WTC11 (cell line): ENCODE measurements around the gene FOXK1. TPM values are rescaled to one million over a fixed set of nuclear protein-coding genes. Genes with fewer than 3 reads are reported as not detected.
A peak's percentile ranks its signal among the peaks of the same experiment; 100 is the strongest.

Experiments
- CREM ChIP-seq: sonication (generic); formaldehyde crosslinking; IDR thresholded peaks from 2 replicates; pipeline ENCODE4 v1.8.1; 2022; ENCODE audit warnings: mild to moderate bottlenecking, missing genetic modification reagents, moderate library complexity
- ETV6 ChIP-seq: sonication (generic); formaldehyde crosslinking; IDR thresholded peaks from 2 replicates; pipeline ENCODE4 v1.8.1; 2022; ENCODE audit warnings: mild to moderate bottlenecking, missing genetic modification reagents
- IRF2 ChIP-seq: sonication (generic); formaldehyde crosslinking; IDR thresholded peaks from 2 replicates; pipeline ENCODE4 v1.8.0; 2022; ENCODE audit warnings: low read depth, missing genetic modification reagents, borderline replicate concordance
- KAT7 ChIP-seq: sonication (generic); formaldehyde crosslinking; IDR thresholded peaks from 2 replicates; pipeline ENCODE4 v1.8.1; 2023; ENCODE audit warnings: missing genetic modification reagents, mild to moderate bottlenecking, borderline replicate concordance
- NFE2L1 ChIP-seq: sonication (generic); formaldehyde crosslinking; IDR thresholded peaks from 2 replicates; pipeline ENCODE4 v1.8.1; 2023; ENCODE audit warnings: missing genetic modification reagents
- SMAD3 ChIP-seq: sonication (generic); formaldehyde crosslinking; IDR thresholded peaks from 2 replicates; pipeline ENCODE4 v1.8.0; 2022; ENCODE audit warnings: missing genetic modification reagents, mild to moderate bottlenecking, borderline replicate concordance
- ZNF138 ChIP-seq: sonication (generic); formaldehyde crosslinking; conservative IDR thresholded peaks from 2 replicates; pipeline ENCODE4 v1.8.1; 2022; ENCODE audit warnings: mild to moderate bottlenecking, moderate library complexity, missing genetic modification reagents
- ZNF232 ChIP-seq: sonication (generic); formaldehyde crosslinking; IDR thresholded peaks from 2 replicates; pipeline ENCODE4 v1.8.0; 2022; ENCODE audit warnings: mild to moderate bottlenecking, missing genetic modification reagents
- ZNF317 ChIP-seq: sonication (generic); formaldehyde crosslinking; IDR thresholded peaks from 2 replicates; pipeline ENCODE4 v1.8.1; 2023; ENCODE audit warnings: low read depth, mild to moderate bottlenecking, moderate library complexity, missing genetic modification reagents, borderline replicate concordance
- total RNA-seq: library from RNA; stranded (reverse); gene quantifications from 3 replicates; pipeline ENCODE4 v1.2.3, GENCODE V29; 2021
- TF ChIP-seq, protein P1 (sequence below): fragments of 250-450 bp; sonication (Bioruptor Pico); IDR thresholded peaks from 2 replicates; pipeline ENCODE4 v1.9.0; 2021; ENCODE audit warnings: mild to moderate bottlenecking
- TF ChIP-seq, protein P2 (sequence below): sonication (generic); formaldehyde crosslinking; IDR thresholded peaks from 2 replicates; pipeline ENCODE4 v1.8.0; 2022; ENCODE audit warnings: mild to moderate bottlenecking, missing genetic modification reagents
- TF ChIP-seq, protein P3 (sequence below): sonication (generic); formaldehyde crosslinking; IDR thresholded peaks from 2 replicates; pipeline ENCODE4 v1.8.0; 2023; ENCODE audit warnings: missing genetic modification reagents, mild to moderate bottlenecking, borderline replicate concordance
- TF ChIP-seq, protein P4 (sequence below): fragments of 250-450 bp; sonication (Bioruptor Pico); conservative IDR thresholded peaks from 2 replicates; pipeline ENCODE4 v1.9.0; 2021; ENCODE audit warnings: mild to moderate bottlenecking
- TF ChIP-seq, protein P5 (sequence below): sonication (generic); formaldehyde crosslinking; conservative IDR thresholded peaks from 2 replicates; pipeline ENCODE4 v1.8.1; 2022; ENCODE audit warnings: mild to moderate bottlenecking, missing genetic modification reagents
- TF ChIP-seq, protein P6 (sequence below): fragments of 250-450 bp; sonication (Bioruptor Pico); IDR thresholded peaks from 2 replicates; pipeline ENCODE4 v1.9.0; 2021; ENCODE audit warnings: moderate library complexity, mild to moderate bottlenecking, inconsistent platforms, borderline replicate concordance
- TF ChIP-seq, protein P7 (sequence below): sonication (generic); formaldehyde crosslinking; IDR thresholded peaks from 2 replicates; pipeline ENCODE4 v1.8.1; 2022; ENCODE audit warnings: mild to moderate bottlenecking, moderate library complexity, missing genetic modification reagents
- TF ChIP-seq, protein P8 (sequence below): sonication (generic); formaldehyde crosslinking; IDR thresholded peaks from 2 replicates; pipeline ENCODE4 v1.8.1; 2022; ENCODE audit warnings: low read depth, mild to moderate bottlenecking, moderate library complexity, missing genetic modification reagents, borderline replicate concordance
- TF ChIP-seq, protein P9 (sequence below): fragments of 250-450 bp; sonication (Bioruptor Pico); IDR thresholded peaks from 2 replicates; pipeline ENCODE4 v1.9.0; 2021; ENCODE audit warnings: mild to moderate bottlenecking, borderline replicate concordance

FOXK1 gene
- total RNA-seq, 1 experiment from 2014 or later: 21.9 TPM

DNA sequence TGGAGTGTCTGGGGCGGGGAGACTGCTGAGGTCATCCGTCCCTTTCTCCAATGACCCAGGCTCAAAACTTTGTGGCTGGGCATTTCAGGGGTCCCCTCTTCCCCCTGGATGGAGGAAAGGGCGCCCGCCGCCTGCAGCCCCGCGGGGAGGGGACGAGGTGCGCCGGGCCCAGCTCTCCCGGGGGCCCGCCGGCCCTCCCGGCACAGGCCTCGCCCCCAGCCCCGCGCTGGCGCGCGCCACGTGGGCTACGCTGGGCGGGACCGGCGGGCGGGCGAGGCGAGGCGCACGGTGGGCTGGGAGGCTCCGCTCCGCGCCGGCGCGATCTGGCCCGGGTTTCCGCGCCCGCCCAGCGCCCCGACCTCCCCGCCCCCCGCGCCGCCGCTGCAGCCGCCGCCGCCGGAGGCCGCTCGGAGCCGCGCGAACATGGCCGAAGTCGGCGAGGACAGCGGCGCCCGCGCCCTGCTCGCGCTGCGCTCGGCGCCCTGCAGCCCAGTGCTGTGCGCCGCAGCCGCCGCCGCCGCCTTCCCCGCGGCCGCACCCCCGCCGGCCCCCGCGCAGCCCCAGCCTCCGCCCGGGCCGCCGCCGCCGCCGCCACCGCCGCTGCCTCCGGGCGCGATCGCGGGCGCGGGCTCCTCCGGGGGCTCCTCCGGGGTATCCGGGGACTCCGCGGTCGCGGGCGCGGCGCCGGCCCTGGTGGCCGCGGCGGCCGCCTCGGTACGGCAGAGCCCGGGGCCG is at the start of gene FOXK1 (continued):
- TF ChIP-seq, protein P1, sequence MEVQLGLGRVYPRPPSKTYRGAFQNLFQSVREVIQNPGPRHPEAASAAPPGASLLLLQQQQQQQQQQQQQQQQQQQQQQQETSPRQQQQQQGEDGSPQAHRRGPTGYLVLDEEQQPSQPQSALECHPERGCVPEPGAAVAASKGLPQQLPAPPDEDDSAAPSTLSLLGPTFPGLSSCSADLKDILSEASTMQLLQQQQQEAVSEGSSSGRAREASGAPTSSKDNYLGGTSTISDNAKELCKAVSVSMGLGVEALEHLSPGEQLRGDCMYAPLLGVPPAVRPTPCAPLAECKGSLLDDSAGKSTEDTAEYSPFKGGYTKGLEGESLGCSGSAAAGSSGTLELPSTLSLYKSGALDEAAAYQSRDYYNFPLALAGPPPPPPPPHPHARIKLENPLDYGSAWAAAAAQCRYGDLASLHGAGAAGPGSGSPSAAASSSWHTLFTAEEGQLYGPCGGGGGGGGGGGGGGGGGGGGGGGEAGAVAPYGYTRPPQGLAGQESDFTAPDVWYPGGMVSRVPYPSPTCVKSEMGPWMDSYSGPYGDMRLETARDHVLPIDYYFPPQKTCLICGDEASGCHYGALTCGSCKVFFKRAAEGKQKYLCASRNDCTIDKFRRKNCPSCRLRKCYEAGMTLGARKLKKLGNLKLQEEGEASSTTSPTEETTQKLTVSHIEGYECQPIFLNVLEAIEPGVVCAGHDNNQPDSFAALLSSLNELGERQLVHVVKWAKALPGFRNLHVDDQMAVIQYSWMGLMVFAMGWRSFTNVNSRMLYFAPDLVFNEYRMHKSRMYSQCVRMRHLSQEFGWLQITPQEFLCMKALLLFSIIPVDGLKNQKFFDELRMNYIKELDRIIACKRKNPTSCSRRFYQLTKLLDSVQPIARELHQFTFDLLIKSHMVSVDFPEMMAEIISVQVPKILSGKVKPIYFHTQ (CRISPR knock-in tag): no peak
- 0 out of 2 replicates have a peak, but pooled peaks have one; percentile 33 for TF ChIP-seq ZNF317 (CRISPR knock-in tag)
- TF ChIP-seq KAT7 (CRISPR knock-in tag): no peak; the same call in 1 of the 2 replicates
- TF ChIP-seq, protein P2, sequence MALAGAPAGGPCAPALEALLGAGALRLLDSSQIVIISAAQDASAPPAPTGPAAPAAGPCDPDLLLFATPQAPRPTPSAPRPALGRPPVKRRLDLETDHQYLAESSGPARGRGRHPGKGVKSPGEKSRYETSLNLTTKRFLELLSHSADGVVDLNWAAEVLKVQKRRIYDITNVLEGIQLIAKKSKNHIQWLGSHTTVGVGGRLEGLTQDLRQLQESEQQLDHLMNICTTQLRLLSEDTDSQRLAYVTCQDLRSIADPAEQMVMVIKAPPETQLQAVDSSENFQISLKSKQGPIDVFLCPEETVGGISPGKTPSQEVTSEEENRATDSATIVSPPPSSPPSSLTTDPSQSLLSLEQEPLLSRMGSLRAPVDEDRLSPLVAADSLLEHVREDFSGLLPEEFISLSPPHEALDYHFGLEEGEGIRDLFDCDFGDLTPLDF: no peak
- TF ChIP-seq, protein P3, sequence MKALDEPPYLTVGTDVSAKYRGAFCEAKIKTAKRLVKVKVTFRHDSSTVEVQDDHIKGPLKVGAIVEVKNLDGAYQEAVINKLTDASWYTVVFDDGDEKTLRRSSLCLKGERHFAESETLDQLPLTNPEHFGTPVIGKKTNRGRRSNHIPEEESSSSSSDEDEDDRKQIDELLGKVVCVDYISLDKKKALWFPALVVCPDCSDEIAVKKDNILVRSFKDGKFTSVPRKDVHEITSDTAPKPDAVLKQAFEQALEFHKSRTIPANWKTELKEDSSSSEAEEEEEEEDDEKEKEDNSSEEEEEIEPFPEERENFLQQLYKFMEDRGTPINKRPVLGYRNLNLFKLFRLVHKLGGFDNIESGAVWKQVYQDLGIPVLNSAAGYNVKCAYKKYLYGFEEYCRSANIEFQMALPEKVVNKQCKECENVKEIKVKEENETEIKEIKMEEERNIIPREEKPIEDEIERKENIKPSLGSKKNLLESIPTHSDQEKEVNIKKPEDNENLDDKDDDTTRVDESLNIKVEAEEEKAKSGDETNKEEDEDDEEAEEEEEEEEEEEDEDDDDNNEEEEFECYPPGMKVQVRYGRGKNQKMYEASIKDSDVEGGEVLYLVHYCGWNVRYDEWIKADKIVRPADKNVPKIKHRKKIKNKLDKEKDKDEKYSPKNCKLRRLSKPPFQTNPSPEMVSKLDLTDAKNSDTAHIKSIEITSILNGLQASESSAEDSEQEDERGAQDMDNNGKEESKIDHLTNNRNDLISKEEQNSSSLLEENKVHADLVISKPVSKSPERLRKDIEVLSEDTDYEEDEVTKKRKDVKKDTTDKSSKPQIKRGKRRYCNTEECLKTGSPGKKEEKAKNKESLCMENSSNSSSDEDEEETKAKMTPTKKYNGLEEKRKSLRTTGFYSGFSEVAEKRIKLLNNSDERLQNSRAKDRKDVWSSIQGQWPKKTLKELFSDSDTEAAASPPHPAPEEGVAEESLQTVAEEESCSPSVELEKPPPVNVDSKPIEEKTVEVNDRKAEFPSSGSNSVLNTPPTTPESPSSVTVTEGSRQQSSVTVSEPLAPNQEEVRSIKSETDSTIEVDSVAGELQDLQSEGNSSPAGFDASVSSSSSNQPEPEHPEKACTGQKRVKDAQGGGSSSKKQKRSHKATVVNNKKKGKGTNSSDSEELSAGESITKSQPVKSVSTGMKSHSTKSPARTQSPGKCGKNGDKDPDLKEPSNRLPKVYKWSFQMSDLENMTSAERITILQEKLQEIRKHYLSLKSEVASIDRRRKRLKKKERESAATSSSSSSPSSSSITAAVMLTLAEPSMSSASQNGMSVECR: 0 out of 2 replicates have a peak, but pooled peaks have one; percentile 30
- TF ChIP-seq ZNF138 (CRISPR knock-in tag): no peak
- TF ChIP-seq, protein P4, sequence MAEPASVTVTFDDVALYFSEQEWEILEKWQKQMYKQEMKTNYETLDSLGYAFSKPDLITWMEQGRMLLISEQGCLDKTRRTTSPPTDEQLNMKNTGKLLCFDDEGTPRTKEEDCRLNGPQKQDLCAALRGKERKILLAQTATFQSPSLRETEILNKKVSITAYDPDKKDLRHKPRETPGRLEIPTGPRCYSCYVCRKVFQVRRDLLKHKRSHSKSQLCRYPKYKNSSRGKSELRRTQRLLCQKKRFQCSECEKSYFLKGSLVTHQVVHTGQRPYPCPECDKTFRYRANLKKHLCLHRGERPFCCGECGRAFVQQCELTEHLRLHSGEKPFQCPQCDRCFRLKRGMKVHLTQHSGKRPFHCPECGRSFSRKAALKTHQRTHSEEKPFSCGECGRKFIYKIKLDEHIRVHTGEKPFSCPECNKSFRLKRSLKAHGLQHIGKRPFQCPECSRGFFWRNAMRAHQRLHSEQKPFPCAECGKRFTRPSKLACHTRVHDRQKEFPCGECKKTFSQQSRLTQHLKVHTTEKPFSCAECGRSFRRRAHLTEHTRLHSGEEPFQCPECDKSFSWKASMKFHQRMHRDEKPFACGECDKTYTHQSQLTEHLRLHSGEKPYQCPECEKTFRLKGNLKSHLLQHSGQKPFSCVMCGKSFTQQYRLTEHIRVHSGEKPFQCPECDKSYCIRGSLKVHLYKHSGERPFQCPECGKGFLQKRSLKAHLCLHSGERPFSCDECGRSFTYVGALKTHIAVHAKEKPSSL: no peak
- no peak for TF ChIP-seq ETV6
- no peak for TF ChIP-seq NFE2L1 (CRISPR knock-in tag)
- TF ChIP-seq, protein P5, sequence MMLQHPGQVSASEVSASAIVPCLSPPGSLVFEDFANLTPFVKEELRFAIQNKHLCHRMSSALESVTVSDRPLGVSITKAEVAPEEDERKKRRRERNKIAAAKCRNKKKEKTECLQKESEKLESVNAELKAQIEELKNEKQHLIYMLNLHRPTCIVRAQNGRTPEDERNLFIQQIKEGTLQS (CRISPR knock-in tag): no peak
- TF ChIP-seq, protein P6, sequence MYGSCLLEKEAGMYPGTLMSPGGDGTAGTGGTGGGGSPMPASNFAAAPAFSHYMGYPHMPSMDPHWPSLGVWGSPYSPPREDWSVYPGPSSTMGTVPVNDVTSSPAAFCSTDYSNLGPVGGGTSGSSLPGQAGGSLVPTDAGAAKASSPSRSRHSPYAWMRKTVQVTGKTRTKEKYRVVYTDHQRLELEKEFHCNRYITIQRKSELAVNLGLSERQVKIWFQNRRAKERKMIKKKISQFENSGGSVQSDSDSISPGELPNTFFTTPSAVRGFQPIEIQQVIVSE (CRISPR knock-in tag): no peak
- TF ChIP-seq, protein P7, sequence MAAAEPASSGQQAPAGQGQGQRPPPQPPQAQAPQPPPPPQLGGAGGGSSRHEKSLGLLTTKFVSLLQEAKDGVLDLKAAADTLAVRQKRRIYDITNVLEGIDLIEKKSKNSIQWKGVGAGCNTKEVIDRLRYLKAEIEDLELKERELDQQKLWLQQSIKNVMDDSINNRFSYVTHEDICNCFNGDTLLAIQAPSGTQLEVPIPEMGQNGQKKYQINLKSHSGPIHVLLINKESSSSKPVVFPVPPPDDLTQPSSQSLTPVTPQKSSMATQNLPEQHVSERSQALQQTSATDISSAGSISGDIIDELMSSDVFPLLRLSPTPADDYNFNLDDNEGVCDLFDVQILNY (CRISPR knock-in tag): peak; percentile 56; the same call in 1 of the 2 replicates
- no peak for TF ChIP-seq SMAD3
- TF ChIP-seq CREM: peak; percentile 81
- no peak; the same call in 1 of the 2 replicates for TF ChIP-seq IRF2
- TF ChIP-seq ZNF232 (CRISPR knock-in tag): 0 out of 2 replicates have a peak, but pooled peaks have one; percentile 53
- TF ChIP-seq, protein P8, sequence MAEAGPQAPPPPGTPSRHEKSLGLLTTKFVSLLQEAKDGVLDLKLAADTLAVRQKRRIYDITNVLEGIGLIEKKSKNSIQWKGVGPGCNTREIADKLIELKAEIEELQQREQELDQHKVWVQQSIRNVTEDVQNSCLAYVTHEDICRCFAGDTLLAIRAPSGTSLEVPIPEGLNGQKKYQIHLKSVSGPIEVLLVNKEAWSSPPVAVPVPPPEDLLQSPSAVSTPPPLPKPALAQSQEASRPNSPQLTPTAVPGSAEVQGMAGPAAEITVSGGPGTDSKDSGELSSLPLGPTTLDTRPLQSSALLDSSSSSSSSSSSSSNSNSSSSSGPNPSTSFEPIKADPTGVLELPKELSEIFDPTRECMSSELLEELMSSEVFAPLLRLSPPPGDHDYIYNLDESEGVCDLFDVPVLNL (CRISPR knock-in tag): no peak
- TF ChIP-seq, protein P9, sequence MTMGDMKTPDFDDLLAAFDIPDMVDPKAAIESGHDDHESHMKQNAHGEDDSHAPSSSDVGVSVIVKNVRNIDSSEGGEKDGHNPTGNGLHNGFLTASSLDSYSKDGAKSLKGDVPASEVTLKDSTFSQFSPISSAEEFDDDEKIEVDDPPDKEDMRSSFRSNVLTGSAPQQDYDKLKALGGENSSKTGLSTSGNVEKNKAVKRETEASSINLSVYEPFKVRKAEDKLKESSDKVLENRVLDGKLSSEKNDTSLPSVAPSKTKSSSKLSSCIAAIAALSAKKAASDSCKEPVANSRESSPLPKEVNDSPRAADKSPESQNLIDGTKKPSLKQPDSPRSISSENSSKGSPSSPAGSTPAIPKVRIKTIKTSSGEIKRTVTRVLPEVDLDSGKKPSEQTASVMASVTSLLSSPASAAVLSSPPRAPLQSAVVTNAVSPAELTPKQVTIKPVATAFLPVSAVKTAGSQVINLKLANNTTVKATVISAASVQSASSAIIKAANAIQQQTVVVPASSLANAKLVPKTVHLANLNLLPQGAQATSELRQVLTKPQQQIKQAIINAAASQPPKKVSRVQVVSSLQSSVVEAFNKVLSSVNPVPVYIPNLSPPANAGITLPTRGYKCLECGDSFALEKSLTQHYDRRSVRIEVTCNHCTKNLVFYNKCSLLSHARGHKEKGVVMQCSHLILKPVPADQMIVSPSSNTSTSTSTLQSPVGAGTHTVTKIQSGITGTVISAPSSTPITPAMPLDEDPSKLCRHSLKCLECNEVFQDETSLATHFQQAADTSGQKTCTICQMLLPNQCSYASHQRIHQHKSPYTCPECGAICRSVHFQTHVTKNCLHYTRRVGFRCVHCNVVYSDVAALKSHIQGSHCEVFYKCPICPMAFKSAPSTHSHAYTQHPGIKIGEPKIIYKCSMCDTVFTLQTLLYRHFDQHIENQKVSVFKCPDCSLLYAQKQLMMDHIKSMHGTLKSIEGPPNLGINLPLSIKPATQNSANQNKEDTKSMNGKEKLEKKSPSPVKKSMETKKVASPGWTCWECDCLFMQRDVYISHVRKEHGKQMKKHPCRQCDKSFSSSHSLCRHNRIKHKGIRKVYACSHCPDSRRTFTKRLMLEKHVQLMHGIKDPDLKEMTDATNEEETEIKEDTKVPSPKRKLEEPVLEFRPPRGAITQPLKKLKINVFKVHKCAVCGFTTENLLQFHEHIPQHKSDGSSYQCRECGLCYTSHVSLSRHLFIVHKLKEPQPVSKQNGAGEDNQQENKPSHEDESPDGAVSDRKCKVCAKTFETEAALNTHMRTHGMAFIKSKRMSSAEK (CRISPR knock-in tag): no peak
